ENCODE results near the gene FBXO8.

DNA sequence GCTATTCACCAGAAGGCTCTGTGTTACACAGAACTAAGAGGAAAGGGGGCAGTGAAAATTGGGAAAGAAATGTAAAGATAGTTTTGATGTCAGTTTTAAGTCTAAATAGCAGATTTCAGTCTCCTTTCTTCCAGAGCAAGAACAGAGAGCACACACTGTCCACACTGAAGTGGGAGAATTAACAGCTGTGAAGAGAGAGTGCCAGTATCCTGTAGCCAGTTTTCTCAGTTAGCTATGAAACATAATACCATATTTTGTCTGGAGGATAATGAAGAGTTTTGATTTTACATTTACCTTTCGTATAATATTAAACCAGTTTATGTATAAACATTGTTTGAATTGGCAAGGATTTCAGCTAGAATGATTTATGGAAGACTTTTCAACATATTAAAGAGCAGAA lies 35.1 kb downstream of the FBXO8 start:
- TF ChIP-seq, protein P1, sequence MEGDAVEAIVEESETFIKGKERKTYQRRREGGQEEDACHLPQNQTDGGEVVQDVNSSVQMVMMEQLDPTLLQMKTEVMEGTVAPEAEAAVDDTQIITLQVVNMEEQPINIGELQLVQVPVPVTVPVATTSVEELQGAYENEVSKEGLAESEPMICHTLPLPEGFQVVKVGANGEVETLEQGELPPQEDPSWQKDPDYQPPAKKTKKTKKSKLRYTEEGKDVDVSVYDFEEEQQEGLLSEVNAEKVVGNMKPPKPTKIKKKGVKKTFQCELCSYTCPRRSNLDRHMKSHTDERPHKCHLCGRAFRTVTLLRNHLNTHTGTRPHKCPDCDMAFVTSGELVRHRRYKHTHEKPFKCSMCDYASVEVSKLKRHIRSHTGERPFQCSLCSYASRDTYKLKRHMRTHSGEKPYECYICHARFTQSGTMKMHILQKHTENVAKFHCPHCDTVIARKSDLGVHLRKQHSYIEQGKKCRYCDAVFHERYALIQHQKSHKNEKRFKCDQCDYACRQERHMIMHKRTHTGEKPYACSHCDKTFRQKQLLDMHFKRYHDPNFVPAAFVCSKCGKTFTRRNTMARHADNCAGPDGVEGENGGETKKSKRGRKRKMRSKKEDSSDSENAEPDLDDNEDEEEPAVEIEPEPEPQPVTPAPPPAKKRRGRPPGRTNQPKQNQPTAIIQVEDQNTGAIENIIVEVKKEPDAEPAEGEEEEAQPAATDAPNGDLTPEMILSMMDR (conservative IDR thresholded peaks at IDR 0.05; ENCODE audit: low read depth, low read length): no peak
- TF ChIP-seq EZH2phosphoT487 (IDR thresholded peaks at IDR 0.05; ENCODE audit: borderline replicate concordance, low read length): no peak

All from PC-3 (cell line).